H9 (cell line): ENCODE data around the gene CDAN1. TPM values are rescaled to one million over a fixed set of nuclear protein-coding genes. Genes with fewer than 3 reads are reported as not detected.

ENCODE experiments used
- DNase-seq: peaks from one replicate; pipeline ENCODE4 v3.0.0-alpha.2; 2017
- H2AFZ ChIP-seq: one replicate; pipeline ENCODE4 v1.6.1; 2013; ENCODE audit warnings: mild to moderate bottlenecking, low read length, control low read depth, moderate library complexity
- H2AK5ac ChIP-seq: 2 replicates; pipeline ENCODE4 v1.6.1; 2013; ENCODE audit warnings: low read length, control low read depth, mixed read lengths; ENCODE audit not compliant: insufficient read length
- H2BK120ac ChIP-seq: one replicate; pipeline ENCODE4 v1.6.1; 2013; ENCODE audit warnings: low read depth, mild to moderate bottlenecking, low read length, control low read depth, inconsistent platforms; ENCODE audit not compliant: poor library complexity, severe bottlenecking
- H2BK12ac ChIP-seq: 2 replicates; pipeline ENCODE4 v1.6.1; 2013; ENCODE audit warnings: low read length, control low read depth, mixed read lengths, low read depth; ENCODE audit not compliant: insufficient read length
- H2BK15ac ChIP-seq: 2 replicates; pipeline ENCODE4 v1.6.1; 2013; ENCODE audit warnings: low read depth, low read length, control low read depth
- H2BK20ac ChIP-seq: one replicate; pipeline ENCODE4 v1.6.1; 2013; ENCODE audit warnings: low read depth, mild to moderate bottlenecking, low read length, control low read depth, inconsistent platforms; ENCODE audit not compliant: poor library complexity, severe bottlenecking
- H2BK5ac ChIP-seq: 2 replicates; pipeline ENCODE4 v1.6.1; 2013; ENCODE audit warnings: low read length, control low read depth, mixed read lengths; ENCODE audit not compliant: insufficient read length
- H3K14ac ChIP-seq: 2 replicates; pipeline ENCODE4 v1.6.1; 2013; ENCODE audit warnings: low read length, control low read depth; ENCODE audit not compliant: insufficient read depth
- H3K18ac ChIP-seq: 2 replicates; pipeline ENCODE4 v1.6.1; 2013; ENCODE audit warnings: low read depth, mild to moderate bottlenecking, mixed read lengths, low read length, control low read depth; ENCODE audit not compliant: insufficient read length
- H3K23ac ChIP-seq: 2 replicates; pipeline ENCODE4 v1.6.1; 2013; ENCODE audit warnings: low read length, control low read depth, mixed read lengths, low read depth; ENCODE audit not compliant: insufficient read length
- H3K23me2 ChIP-seq: 2 replicates; pipeline ENCODE4 v1.6.1; 2013; ENCODE audit warnings: low read depth, mild to moderate bottlenecking, mixed read lengths, low read length, control low read depth; ENCODE audit not compliant: insufficient read length, poor library complexity, severe bottlenecking
- H3K27ac ChIP-seq: 2 replicates; pipeline ENCODE4 v1.5.1; 2013; ENCODE audit warnings: low read length, control low read depth, mixed read lengths, low read depth; ENCODE audit not compliant: insufficient read length
- H3K27me3 ChIP-seq: 2 replicates; pipeline ENCODE4 v1.6.1; 2013; ENCODE audit warnings: low read length, control low read depth, inconsistent platforms; ENCODE audit not compliant: insufficient read depth
- H3K4ac ChIP-seq: 2 replicates; pipeline ENCODE4 v1.6.1; 2013; ENCODE audit warnings: low read depth, mild to moderate bottlenecking, control low read depth, inconsistent platforms, low read length, moderate library complexity
- H3K4me1 ChIP-seq: 2 replicates; pipeline ENCODE4 v1.6.1; 2013; ENCODE audit warnings: low read length, control low read depth, inconsistent platforms; ENCODE audit not compliant: insufficient read depth
- H3K4me2 ChIP-seq: 2 replicates; pipeline ENCODE4 v1.6.1; 2013; ENCODE audit warnings: low read length, control low read depth, mixed read lengths; ENCODE audit not compliant: insufficient read length, insufficient read depth
- H3K56ac ChIP-seq: 2 replicates; pipeline ENCODE4 v1.6.1; 2013; ENCODE audit warnings: low read depth, mild to moderate bottlenecking, mixed read lengths, low read length, control low read depth; ENCODE audit not compliant: insufficient read length
- H3K79me1 ChIP-seq: 2 replicates; pipeline ENCODE4 v1.6.1; 2013; ENCODE audit warnings: low read depth, mild to moderate bottlenecking, moderate library complexity, low read length, control low read depth, inconsistent platforms; ENCODE audit not compliant: insufficient read depth, poor library complexity, severe bottlenecking
- H3K79me2 ChIP-seq: 2 replicates; pipeline ENCODE4 v1.6.1; 2013; ENCODE audit warnings: low read length, control low read depth, inconsistent platforms; ENCODE audit not compliant: insufficient read depth
- H3K9ac ChIP-seq: 2 replicates; pipeline ENCODE4 v1.6.1; 2013; ENCODE audit warnings: low read length, control low read depth, mixed read lengths; ENCODE audit not compliant: insufficient read length; ENCODE audit errors: extremely low read depth
- H3K9me3 ChIP-seq: one replicate; pipeline ENCODE4 v1.6.1; 2013; ENCODE audit warnings: low read depth, low read length, inconsistent platforms; ENCODE audit not compliant: control insufficient read depth
- H3T11ph ChIP-seq: one replicate; pipeline ENCODE4 v1.6.1; 2013; ENCODE audit warnings: mild to moderate bottlenecking, low read length, control low read depth, inconsistent platforms
- H4K20me1 ChIP-seq: one replicate; pipeline ENCODE4 v1.6.1; 2013; ENCODE audit not compliant: control insufficient read depth, insufficient read length, insufficient read depth
- H4K5ac ChIP-seq: 2 replicates; pipeline ENCODE4 v1.6.1; 2013; ENCODE audit warnings: low read depth, mild to moderate bottlenecking, mixed read lengths, low read length, control low read depth; ENCODE audit not compliant: insufficient read length
- H4K8ac ChIP-seq: replicated peaks from 2 replicates; pipeline ENCODE4 v1.6.1; 2013; ENCODE audit warnings: low read length, control low read depth, mixed read lengths, low read depth; ENCODE audit not compliant: insufficient read length
- H4K91ac ChIP-seq: 2 replicates; pipeline ENCODE4 v1.6.1; 2013; ENCODE audit warnings: low read depth, mild to moderate bottlenecking, moderate library complexity, mixed read lengths, low read length, control low read depth; ENCODE audit not compliant: insufficient read length
- H3K27ac Mint-ChIP-seq, 3 experiments: 2 replicates in 2 of 3; 3 replicates in 1 of 3; pipeline ENCODE4 v1.8.0; 2020 to 2021; ENCODE audit warnings: mixed read lengths in 3 of 3, mild to moderate bottlenecking in 1 of 3, moderate library complexity in 1 of 3
- H3K27me3 Mint-ChIP-seq: 2 replicates; pipeline ENCODE4 v1.8.0; 2021; ENCODE audit warnings: low read depth, mild to moderate bottlenecking, moderate library complexity, mixed read lengths
- H3K36me3 Mint-ChIP-seq, 3 experiments: 2 replicates in 2 of 3; 3 replicates in 1 of 3; pipeline ENCODE4 v1.8.0; 2020 to 2021; ENCODE audit warnings: low read depth in 3 of 3, mixed read lengths in 3 of 3; ENCODE audit not compliant: insufficient read depth in 1 of 3
- H3K4me1 Mint-ChIP-seq, 2 experiments: 2 replicates each; pipeline ENCODE4 v1.8.0; 2020; ENCODE audit warnings: mixed read lengths in 2 of 2
- H3K4me3 Mint-ChIP-seq, 2 experiments: 2 replicates in 1 of 2; 3 replicates in 1 of 2; pipeline ENCODE4 v1.8.0; 2020 to 2021; ENCODE audit warnings: mild to moderate bottlenecking in 2 of 2, mixed read lengths in 2 of 2, moderate library complexity in 1 of 2
- H3K9me3 Mint-ChIP-seq, 2 experiments: 2 replicates in 1 of 2; 3 replicates in 1 of 2; pipeline ENCODE4 v1.8.0; 2020; ENCODE audit warnings: mild to moderate bottlenecking in 2 of 2, mixed read lengths in 2 of 2, moderate library complexity in 1 of 2
- WGBS: extraction: QIAGEN DNeasy Blood & Tissue Kit; methylation state at CpG from one replicate; pipeline ENCODE4 v1.1.7; 2013; ENCODE audit warnings: missing lambda C conversion rate, low lambda C conversion rate, mixed read lengths; ENCODE audit not compliant: insufficient read length; ENCODE audit errors: extremely low coverage; 5-methylcytosine and 5-hydroxymethylcytosine counted together
- total RNA-seq: library from RNA; stranded (reverse); gene quantifications from 2 replicates; pipeline ENCODE4 v1.2.1, GENCODE V29; 2021
- TF ChIP-seq, protein P1 (sequence below): fragments of 200-600 bp; sonication (generic); conservative IDR thresholded peaks from 3 replicates; pipeline ENCODE4 v1.8.0; 2021; ENCODE audit warnings: antibody characterized with exemption, mild to moderate bottlenecking

The CDAN1 gene
- total RNA-seq, 1 experiment from 2014 or later: 20.4 TPM

GRCh38 chr15:42687740-42688139 lies 49.2 kb downstream of the CDAN1 start:
- Histone ChIP-seq H3K18ac (no peak overlapping the region), H2AFZ (no peak overlapping the region), H3K4ac (no peak overlapping the region), H3K14ac (no peak overlapping the region), H2BK20ac (no peak overlapping the region), H2BK12ac (no peak overlapping the region), H4K20me1 (no peaks in the 10 kb centered on the region), H3T11ph (no peak overlapping the region), H3K23me2 (no peaks in the 10 kb centered on the region), H3K27me3 (no peaks in the 10 kb centered on the region), H3K4me1 (no peaks in the 10 kb centered on the region), H4K8ac (no peak overlapping the region), H2BK5ac (no peak overlapping the region), H4K5ac (no peak overlapping the region), H3K27ac (no peak overlapping the region), H2BK120ac (no peak overlapping the region), H3K79me2 (no peaks in the 10 kb centered on the region), H3K9ac (no peak overlapping the region), H3K79me1 (no peaks in the 10 kb centered on the region), H2AK5ac (no peak overlapping the region), H3K23ac (no peak overlapping the region), H3K56ac (no peak overlapping the region), H3K4me2 (no peak overlapping the region), H4K91ac (no peak overlapping the region), H3K9me3 (no peaks in the 10 kb centered on the region), H2BK15ac (no peak overlapping the region)
- TF ChIP-seq, protein P1, sequence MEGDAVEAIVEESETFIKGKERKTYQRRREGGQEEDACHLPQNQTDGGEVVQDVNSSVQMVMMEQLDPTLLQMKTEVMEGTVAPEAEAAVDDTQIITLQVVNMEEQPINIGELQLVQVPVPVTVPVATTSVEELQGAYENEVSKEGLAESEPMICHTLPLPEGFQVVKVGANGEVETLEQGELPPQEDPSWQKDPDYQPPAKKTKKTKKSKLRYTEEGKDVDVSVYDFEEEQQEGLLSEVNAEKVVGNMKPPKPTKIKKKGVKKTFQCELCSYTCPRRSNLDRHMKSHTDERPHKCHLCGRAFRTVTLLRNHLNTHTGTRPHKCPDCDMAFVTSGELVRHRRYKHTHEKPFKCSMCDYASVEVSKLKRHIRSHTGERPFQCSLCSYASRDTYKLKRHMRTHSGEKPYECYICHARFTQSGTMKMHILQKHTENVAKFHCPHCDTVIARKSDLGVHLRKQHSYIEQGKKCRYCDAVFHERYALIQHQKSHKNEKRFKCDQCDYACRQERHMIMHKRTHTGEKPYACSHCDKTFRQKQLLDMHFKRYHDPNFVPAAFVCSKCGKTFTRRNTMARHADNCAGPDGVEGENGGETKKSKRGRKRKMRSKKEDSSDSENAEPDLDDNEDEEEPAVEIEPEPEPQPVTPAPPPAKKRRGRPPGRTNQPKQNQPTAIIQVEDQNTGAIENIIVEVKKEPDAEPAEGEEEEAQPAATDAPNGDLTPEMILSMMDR: no peak
- Mint-ChIP-seq H3K4me1 (no peaks in the 10 kb centered on the region), H3K36me3 (peaks cover 4 to 10% (median 7%) of the 10 kb centered on the region in 3 experiments; a peak in 6 of 7 replicates), H3K4me3 (no peak overlapping the region), H3K27me3 (no peaks in the 10 kb centered on the region), H3K27ac (no peak overlapping the region), H3K9me3 (no peaks in the 10 kb centered on the region)
- WGBS: no CpG with 5 or more reads among the region's 4 CpGs
- DNase-seq: no peak
